Retinal pigment epithelial cell (primary cell): ENCODE measurements around the gene AP1G2.
"Not testable (repeated sequence)": the region's sequence is repeated elsewhere in the genome, so short reads cannot be mapped to it uniquely, and the experiment has no call there.

ENCODE experiments used
- DNase-seq: peaks from one replicate; pipeline ENCODE4 v3.0.0-alpha.2; 2010; ENCODE audit warnings: low read depth
- H3K4me3 ChIP-seq: 2 replicates; pipeline ENCODE4 v1.5.1; 2011; ENCODE audit warnings: mild to moderate bottlenecking, low read length, control low read depth, moderate library complexity
- TF ChIP-seq, protein P1 (sequence below): conservative IDR thresholded peaks from 2 replicates; pipeline ENCODE4 v1.5.1; 2011; ENCODE audit warnings: low read depth, low read length, control low read depth, inconsistent platforms

AP1G2 gene

GRCh38 chr14:23539248-23540140 lies 28.1 kb downstream of the AP1G2 start:
- TF ChIP-seq, protein P1, sequence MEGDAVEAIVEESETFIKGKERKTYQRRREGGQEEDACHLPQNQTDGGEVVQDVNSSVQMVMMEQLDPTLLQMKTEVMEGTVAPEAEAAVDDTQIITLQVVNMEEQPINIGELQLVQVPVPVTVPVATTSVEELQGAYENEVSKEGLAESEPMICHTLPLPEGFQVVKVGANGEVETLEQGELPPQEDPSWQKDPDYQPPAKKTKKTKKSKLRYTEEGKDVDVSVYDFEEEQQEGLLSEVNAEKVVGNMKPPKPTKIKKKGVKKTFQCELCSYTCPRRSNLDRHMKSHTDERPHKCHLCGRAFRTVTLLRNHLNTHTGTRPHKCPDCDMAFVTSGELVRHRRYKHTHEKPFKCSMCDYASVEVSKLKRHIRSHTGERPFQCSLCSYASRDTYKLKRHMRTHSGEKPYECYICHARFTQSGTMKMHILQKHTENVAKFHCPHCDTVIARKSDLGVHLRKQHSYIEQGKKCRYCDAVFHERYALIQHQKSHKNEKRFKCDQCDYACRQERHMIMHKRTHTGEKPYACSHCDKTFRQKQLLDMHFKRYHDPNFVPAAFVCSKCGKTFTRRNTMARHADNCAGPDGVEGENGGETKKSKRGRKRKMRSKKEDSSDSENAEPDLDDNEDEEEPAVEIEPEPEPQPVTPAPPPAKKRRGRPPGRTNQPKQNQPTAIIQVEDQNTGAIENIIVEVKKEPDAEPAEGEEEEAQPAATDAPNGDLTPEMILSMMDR, result peak; percentile 91
- H3K4me3 ChIP-seq, result no peak overlapping the region
- DNase-seq, result no peak

DNA sequence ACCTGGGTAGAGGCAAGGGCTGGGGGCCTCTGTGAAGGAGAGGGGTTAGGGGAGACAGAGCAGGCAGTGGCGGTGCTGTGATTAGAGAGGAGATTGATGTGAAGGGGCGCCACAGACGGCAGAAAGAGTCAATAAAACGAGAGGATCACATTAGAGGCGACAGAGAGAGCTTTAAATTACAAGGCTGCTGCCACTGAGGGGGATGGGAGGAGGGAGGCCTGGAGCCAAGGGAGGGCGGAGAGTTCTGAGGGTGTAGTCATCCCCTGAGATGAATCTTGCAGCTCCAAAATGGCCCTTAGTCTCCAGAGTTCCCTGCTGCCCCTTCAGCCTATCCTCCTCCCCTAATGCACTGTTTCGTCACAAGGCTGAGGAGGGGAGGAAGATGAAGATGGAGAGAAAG lies 28.8 kb downstream of the AP1G2 start:
- DNase-seq, result no peak
- TF ChIP-seq, protein P1, result no peak
- H3K4me3 ChIP-seq, result no peak overlapping the region

GRCh38 chr14:23538050-23538718 lies 29.4 kb downstream of the AP1G2 start:
- no peak for DNase-seq
- TF ChIP-seq, protein P1, result no peak
- no peak overlapping the region for H3K4me3 ChIP-seq

- TF ChIP-seq, protein P1, result no peak
- no peak for DNase-seq
These were observed 30.1 kb downstream of the AP1G2 start for GRCh38 chr14:23537351-23538049.

GRCh38 chr14:23536906-23537305 lies 30.7 kb downstream of the AP1G2 start:
- DNase-seq, H3K4me3 ChIP-seq: not testable (repeated sequence)

More at GRCh38 chr14:23537351-23538049, 30.1 kb downstream of the AP1G2 start:
- no peak overlapping the region for H3K4me3 ChIP-seq

DNA sequence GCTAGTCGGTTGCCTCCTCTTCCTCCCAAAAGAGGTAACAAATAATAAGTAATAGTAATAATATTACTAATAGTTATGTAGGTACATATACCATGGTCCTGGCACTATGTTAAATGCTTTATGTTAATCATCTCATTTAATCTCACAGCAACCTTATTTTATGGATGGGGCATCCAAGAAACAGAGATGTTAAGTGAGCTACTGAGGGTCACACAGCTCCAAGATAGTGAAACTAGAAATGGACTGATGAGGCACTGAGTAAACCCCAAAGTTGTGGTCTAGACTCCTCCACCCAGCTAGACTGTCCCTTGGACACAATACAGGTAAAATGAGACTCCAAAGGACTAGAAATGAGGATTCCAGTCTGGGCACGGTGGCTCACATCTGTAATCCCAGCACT lies 31.1 kb downstream of the AP1G2 start:
- no peak overlapping the region for H3K4me3 ChIP-seq
- TF ChIP-seq, protein P1, result no peak

GRCh38 chr14:23535943-23536342 lies 31.6 kb downstream of the AP1G2 start:
- no peak for DNase-seq
- TF ChIP-seq, protein P1, result no peak
- H3K4me3 ChIP-seq, result no peak overlapping the region

More for the DNA sequence above, 31.1 kb downstream of the AP1G2 start:
- DNase-seq, result no peak
